AG04450 (cell line): ENCODE measurements around the gene NUDT8. TPM values are rescaled to one million over a fixed set of nuclear protein-coding genes. Genes with fewer than 3 reads are reported as not detected.
A peak's percentile ranks its signal among the peaks of the same experiment; 100 is the strongest.

Experiments used
- CTCF ChIA-PET: fragments of 300-600, 350-600 bp; formaldehyde crosslinking; extraction: SDS; loops from one replicate; lab custom pipeline; 2022; ENCODE audit warnings: antibody characterized with exemption, inconsistent platforms; lab: Charles Lee
- POLR2A ChIA-PET: fragments of 350-600 bp; formaldehyde crosslinking; extraction: SDS; loops from one replicate; lab custom pipeline; 2021; ENCODE audit warnings: antibody characterized with exemption, inconsistent platforms; lab: Yijun Ruan, JAX
- DNase-seq: peaks from one replicate; pipeline ENCODE4 v3.0.0-alpha.2; 2011; ENCODE audit warnings: low read depth, low spot score
- H3K27ac ChIP-seq: one replicate; pipeline ENCODE4 v1.5.1; 2012; ENCODE audit warnings: low read depth, low read length, control low read depth
- H3K27me3 ChIP-seq: one replicate; pipeline ENCODE4 v1.6.0; 2012; ENCODE audit warnings: low read length; ENCODE audit not compliant: control insufficient read depth, insufficient read depth
- H3K4me3 ChIP-seq: 2 replicates; pipeline ENCODE4 v1.5.1; 2011; ENCODE audit warnings: mild to moderate bottlenecking, low read depth, low read length, control low read depth
- H3K9me3 ChIP-seq: 2 replicates; pipeline ENCODE4 v1.5.1; 2012; ENCODE audit warnings: low read length; ENCODE audit not compliant: control insufficient read depth, insufficient read depth
- polyA plus RNA-seq: library from polyadenylated mRNA; depleted of rRNA; stranded (reverse); fragments of >200 nt; gene quantifications from 2 replicates; pipeline ENCODE4 v1.2.3, GENCODE V29; 2011
- TF ChIP-seq, protein P1 (sequence below): IDR thresholded peaks from 2 replicates; pipeline ENCODE4 v1.5.1; 2011; ENCODE audit warnings: low read depth, low read length, control low read depth, inconsistent platforms

Gene NUDT8
- polyA plus RNA-seq, 1 experiment: 0.40 TPM

DNA sequence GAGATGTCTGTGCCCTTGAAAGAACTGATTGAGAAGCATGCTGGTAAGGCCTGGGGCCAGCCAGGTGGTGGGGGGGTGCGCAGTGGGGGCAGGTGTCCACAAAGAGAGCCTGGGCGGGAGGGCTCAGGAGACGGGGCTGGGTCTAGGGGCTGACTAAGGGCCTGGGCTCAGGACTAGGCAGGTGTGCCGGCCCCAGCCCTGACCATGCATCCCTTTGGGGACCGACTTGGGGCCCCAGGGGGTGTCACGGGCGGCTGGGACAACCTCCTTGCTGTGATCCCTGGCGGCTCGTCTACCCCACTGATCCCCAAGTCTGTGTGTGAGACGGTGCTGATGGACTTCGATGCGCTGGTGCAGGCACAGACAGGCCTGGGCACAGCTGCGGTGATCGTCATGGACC, 18.6 kb downstream of the NUDT8 start:
- peaks cover 11% of the 10 kb centered on the region for H3K27me3 ChIP-seq
- CTCF ChIA-PET: no interaction called here
- no peak overlapping the region for H3K27ac ChIP-seq
- no peak overlapping the region for H3K4me3 ChIP-seq
- POLR2A ChIA-PET: no interaction called here
- DNase-seq: no peak
- TF ChIP-seq, protein P1, sequence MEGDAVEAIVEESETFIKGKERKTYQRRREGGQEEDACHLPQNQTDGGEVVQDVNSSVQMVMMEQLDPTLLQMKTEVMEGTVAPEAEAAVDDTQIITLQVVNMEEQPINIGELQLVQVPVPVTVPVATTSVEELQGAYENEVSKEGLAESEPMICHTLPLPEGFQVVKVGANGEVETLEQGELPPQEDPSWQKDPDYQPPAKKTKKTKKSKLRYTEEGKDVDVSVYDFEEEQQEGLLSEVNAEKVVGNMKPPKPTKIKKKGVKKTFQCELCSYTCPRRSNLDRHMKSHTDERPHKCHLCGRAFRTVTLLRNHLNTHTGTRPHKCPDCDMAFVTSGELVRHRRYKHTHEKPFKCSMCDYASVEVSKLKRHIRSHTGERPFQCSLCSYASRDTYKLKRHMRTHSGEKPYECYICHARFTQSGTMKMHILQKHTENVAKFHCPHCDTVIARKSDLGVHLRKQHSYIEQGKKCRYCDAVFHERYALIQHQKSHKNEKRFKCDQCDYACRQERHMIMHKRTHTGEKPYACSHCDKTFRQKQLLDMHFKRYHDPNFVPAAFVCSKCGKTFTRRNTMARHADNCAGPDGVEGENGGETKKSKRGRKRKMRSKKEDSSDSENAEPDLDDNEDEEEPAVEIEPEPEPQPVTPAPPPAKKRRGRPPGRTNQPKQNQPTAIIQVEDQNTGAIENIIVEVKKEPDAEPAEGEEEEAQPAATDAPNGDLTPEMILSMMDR: no peak
- no peaks in the 10 kb centered on the region; the same call in 1 of the 2 replicates for H3K9me3 ChIP-seq

DNA sequence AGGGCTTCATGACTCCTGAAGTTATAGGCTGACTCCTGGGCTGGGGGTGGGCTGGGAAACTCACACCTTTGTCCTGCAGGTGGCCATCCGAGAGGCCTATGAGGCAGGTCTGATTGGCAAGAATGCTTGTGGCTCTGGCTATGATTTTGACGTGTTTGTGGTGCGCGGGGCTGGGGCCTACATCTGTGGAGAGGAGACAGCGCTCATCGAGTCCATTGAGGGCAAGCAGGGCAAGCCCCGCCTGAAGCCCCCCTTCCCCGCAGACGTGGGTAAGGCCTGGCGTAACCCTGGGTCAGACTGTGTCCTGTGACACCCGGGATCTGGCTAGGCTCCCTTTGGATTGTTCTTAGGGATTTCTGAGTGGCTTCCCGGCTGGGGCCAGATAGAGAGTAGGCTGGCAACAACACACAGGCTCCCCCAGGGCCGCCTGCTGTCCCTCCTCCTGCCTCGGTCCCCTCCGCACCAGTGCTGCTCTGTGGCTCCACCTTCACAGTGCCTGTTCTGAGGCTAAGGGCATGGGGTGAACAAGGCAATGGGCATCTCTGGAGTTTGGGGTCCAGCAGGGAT, 19.4 kb downstream of the NUDT8 start:
- CTCF ChIA-PET: interaction anchor here (0.9 kb wide), 1 partner anchor 18 kb away, joined by 4 read pairs; no protein-coding TSS in a partner anchor

DNA sequence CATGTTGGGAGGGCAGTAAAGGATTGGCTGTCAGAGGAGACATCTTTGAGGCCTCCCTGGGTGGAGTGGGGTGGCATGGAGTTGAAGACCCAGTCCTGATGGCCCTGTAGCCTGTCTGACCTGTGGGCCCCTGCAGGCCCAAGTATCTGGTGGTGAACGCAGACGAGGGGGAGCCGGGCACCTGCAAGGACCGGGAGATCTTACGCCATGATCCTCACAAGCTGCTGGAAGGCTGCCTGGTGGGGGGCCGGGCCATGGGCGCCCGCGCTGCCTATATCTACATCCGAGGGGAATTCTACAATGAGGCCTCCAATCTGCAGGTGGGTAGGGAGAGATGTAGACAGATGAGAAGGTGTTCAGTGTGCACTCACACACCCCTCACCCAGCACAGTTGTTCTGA, 20.4 kb downstream of the NUDT8 start:
- H3K9me3 ChIP-seq: no peaks in the 10 kb centered on the region; the same call in 1 of the 2 replicates
- TF ChIP-seq, protein P1: no peak
- no peaks in the 10 kb centered on the region for H3K27me3 ChIP-seq
- POLR2A ChIA-PET: interaction anchor here (0.9 kb wide), 1 partner anchor 11 kb away, joined by 4 read pairs; no protein-coding TSS in a partner anchor
- no peak overlapping the region for H3K27ac ChIP-seq
- CTCF ChIA-PET: interaction anchor here (1.5 to 2.5 kb wide), 2 partner anchors 20 to 208 kb away, joined by 4 to 23 read pairs; partner anchors contain the start of genes NUDT8 and PPP1CA
- no peak for DNase-seq
- no peak overlapping the region for H3K4me3 ChIP-seq

More for the DNA sequence above, 19.4 kb downstream of the NUDT8 start:
- POLR2A ChIA-PET: no interaction called here
- no peak for DNase-seq
- Histone ChIP-seq H3K4me3 (no peak overlapping the region), H3K27ac (no peak overlapping the region), H3K27me3 (peaks cover 4% of the 10 kb centered on the region), H3K9me3 (no peaks in the 10 kb centered on the region; the same call in 1 of the 2 replicates)
- TF ChIP-seq, protein P1: no peak

DNA sequence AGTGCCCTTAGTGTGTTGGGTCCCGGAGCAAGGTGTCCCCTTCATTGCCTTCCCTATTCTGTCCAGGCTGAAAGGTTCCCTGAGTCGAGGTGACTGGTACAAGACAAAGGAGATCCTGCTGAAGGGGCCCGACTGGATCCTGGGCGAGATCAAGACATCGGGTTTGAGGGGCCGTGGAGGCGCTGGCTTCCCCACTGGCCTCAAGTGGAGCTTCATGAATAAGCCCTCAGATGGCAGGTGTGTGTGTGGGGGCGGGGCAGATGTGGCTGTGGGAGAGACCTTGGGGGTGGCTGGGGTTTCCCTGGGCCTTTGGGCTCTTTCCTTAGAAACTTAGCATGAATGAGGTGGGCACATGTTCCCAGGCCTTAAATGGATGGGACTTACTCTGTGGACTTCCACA, 21.3 kb downstream of the NUDT8 start:
- H3K4me3 ChIP-seq: no peak overlapping the region
- no peaks in the 10 kb centered on the region; the same call in 1 of the 2 replicates for H3K9me3 ChIP-seq
- DNase-seq: no peak
- H3K27me3 ChIP-seq: no peaks in the 10 kb centered on the region
- ChIA-PET POLR2A (interaction anchor here (0.9 kb wide), 1 partner anchor 12 kb away, joined by 4 read pairs; no protein-coding TSS in a partner anchor), CTCF (interaction anchor here (1.5 to 2.5 kb wide), 2 partner anchors 21 to 207 kb away, joined by 4 to 23 read pairs; partner anchors contain the start of genes NUDT8 and PPP1CA)
- TF ChIP-seq, protein P1: no peak
- no peak overlapping the region for H3K27ac ChIP-seq

DNA sequence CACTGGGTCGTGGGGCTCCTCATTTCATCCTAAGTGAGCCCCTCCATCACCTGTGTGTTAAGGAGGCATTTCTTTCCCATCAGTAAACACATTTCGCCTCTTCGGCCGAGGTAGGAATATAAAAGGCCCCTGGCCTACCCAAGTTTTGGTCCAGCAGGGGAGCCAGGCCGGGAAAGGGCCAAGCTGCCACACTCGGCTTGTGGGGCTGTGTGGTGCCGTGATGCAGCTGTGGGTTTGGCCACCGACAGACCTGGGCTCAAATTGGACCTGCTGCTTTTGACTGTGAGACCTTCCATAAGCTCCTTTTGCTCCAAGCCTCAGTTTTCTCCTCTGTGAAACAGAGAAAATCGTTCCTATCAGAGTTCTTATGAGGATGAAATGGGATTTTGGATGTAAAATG, 22.2 kb downstream of the NUDT8 start:
- CTCF ChIA-PET: interaction anchor here (2.5 kb wide), 1 partner anchor 22 kb away, joined by 23 read pairs; the partner anchor contains the start of gene NUDT8
- DNase-seq: no peak
- TF ChIP-seq, protein P1: no peak
- POLR2A ChIA-PET: no interaction called here
- no peak overlapping the region for H3K27ac ChIP-seq
- H3K27me3 ChIP-seq: peaks cover 5% of the 10 kb centered on the region
- peaks cover 4% of the 10 kb centered on the region for H3K9me3 ChIP-seq
- H3K4me3 ChIP-seq: peak overlapping the region; percentile 70
